Omental fat pad (tissue), 4 donors: ENCODE results near the gene PELO. TPM values are rescaled to one million over a fixed set of nuclear protein-coding genes. Genes with fewer than 3 reads are reported as not detected.

Experiments
- ATAC-seq: fragments of 150-250 bp; one replicate; pipeline ENCODE4 v1.9.1; 2016; ENCODE audit warnings: mild to moderate bottlenecking, moderate library complexity; ENCODE audit not compliant: low FRiP score
- DNase-seq: peaks from one replicate; pipeline ENCODE4 v3.0.0-alpha.2; 2019; ENCODE audit warnings: low spot score
- CTCF ChIP-seq, 3 donors: fragments of 450-650 bp; IDR thresholded peaks; one replicate each; pipeline ENCODE4 v1.5.1; 2016 to 2017; ENCODE audit warnings: antibody characterized with exemption in 3 of 3, mild to moderate bottlenecking in 3 of 3, moderate library complexity in 2 of 3
- total RNA-seq, 4 donors: library from RNA; depleted of rRNA; stranded (reverse); fragments of >200 nt; gene quantifications; one replicate each; pipeline ENCODE4 v1.1.0, GENCODE V29; 2016

Gene PELO
- total RNA-seq, 4 donors from 2014 or later: 11.9 to 33.2 (median 30.7) TPM

- TF ChIP-seq CTCF (IDR thresholded peaks at IDR 0.05): no peak
- ATAC-seq (no peak), DNase-seq (no peak)
These were observed 28.4 kb upstream of the PELO start for GRCh38 chr5:52759331-52759730.

DNA sequence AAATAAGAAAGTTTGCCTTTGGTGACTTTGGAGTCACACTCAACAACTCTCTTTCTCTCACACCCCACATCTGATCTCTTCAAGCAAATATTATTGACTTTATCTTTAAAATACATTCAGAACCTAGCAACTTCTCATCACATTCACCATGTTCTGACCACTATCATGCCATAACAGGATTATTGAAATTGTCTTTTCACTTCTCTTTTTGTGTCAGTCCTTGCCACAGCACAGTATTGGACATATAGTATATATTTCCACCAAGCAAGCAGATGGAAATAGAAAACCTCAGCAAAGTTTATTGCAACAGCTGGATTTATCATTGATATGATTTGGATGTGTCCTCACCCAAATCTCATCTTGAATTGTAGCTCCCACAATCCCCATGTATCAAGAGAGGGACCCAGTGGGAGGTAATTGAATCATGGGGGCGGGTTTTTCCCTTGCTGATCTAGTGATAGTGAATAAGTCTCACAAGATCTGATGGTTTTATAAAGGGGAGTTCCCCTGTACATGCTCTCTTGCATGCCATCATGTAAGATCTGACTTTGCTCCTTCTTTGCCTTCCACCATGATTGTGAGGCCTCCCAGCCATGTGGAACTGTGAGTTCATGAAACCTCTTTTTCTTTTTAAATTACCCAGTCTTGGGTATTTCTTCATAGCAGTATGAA lies 26.9 kb upstream of the PELO start:
- TF ChIP-seq CTCF (IDR thresholded peaks at IDR 0.05): no peak
- ATAC-seq: no peak
- DNase-seq: no peak

- no peak for ATAC-seq
- DNase-seq: no peak
- TF ChIP-seq CTCF (IDR thresholded peaks at IDR 0.05): no peak
These were observed 20.4 kb upstream of the PELO start for GRCh38 chr5:52767217-52767743.

- DNase-seq: no peak
- no peak for TF ChIP-seq CTCF (IDR thresholded peaks at IDR 0.05)
- no peak for ATAC-seq
These were observed 19.8 kb upstream of the PELO start for GRCh38 chr5:52767766-52768480.

- ATAC-seq (no peak), DNase-seq (no peak)
- TF ChIP-seq CTCF (IDR thresholded peaks at IDR 0.05): no peak
These were observed 18.7 kb upstream of the PELO start for GRCh38 chr5:52769061-52769460.

DNA sequence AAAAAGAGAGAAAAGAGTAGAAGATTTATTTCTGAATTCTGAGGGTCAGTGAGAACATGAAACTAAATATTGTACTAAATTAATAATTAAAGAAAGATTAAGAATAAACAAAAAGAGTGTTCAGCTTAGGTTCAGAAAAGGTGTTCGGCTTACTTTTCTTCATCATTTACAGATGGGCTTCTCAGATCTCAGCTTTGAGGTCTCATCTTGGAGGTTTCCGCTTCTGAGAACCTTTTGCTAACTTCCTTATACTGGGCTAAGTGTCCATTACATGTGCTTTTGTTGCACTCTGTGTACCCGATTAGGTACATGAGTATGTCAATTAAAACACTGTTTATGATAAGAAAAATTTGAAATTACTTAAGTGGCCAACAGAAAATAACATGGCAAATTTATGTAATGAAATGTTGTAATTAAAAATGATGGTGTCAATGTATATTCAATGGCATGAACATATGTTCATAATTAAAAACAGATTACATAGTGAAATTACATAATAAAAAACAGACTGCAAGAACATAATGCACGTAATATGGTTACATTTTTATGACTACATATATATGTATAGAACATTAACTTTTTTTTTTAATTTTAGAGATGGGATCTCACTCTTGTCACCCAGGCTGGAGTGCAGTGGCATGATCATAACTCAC lies 17.3 kb upstream of the PELO start:
- no peak for ATAC-seq
- TF ChIP-seq CTCF (IDR thresholded peaks at IDR 0.05): no peak
- DNase-seq: no peak
